Subcutaneous adipose tissue (tissue), 4 donors: ENCODE results near the gene ZNF182. TPM values are rescaled to one million over a fixed set of nuclear protein-coding genes. Genes with fewer than 3 reads are reported as not detected.
"Not testable (repeated sequence)": the region's sequence is repeated elsewhere in the genome, so short reads cannot be mapped to it uniquely, and the experiment has no call there.

Source experiments
- total RNA-seq, 4 donors: library from RNA; depleted of rRNA; stranded (reverse); fragments of >200 nt; gene quantifications; one replicate each; pipeline ENCODE4 v1.1.0, GENCODE V29; 2016
- TF ChIP-seq, protein P1 (sequence below): fragments of 450-650 bp; IDR thresholded peaks from one replicate; pipeline ENCODE4 v1.5.1; 2016; ENCODE audit warnings: low read depth, mild to moderate bottlenecking, control low read depth, antibody characterized with exemption, moderate library complexity

The ZNF182 gene
- total RNA-seq, 4 donors from 2014 or later, result 3.4 to 7.9 (median 6.8) TPM

DNA sequence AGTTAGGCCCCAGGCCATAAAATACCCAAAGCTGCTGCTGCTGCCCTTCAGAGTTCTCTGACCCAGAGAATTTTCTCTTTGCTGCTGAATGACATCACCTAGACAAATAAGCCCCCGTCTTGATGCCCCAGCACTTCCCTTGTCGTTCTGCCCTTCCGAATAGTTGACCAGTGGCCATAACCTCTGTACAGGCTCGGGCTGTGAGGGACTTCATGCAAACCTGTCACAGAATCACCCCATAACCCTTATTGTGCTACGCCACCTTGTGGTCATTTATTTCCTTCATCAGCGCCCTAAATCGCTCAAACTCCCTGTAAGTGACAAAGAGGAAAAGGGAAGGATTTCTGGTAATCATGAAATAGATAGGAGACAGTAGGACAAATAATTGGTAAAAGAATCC lies 21.8 kb upstream of the ZNF182 start:
- TF ChIP-seq, protein P1, sequence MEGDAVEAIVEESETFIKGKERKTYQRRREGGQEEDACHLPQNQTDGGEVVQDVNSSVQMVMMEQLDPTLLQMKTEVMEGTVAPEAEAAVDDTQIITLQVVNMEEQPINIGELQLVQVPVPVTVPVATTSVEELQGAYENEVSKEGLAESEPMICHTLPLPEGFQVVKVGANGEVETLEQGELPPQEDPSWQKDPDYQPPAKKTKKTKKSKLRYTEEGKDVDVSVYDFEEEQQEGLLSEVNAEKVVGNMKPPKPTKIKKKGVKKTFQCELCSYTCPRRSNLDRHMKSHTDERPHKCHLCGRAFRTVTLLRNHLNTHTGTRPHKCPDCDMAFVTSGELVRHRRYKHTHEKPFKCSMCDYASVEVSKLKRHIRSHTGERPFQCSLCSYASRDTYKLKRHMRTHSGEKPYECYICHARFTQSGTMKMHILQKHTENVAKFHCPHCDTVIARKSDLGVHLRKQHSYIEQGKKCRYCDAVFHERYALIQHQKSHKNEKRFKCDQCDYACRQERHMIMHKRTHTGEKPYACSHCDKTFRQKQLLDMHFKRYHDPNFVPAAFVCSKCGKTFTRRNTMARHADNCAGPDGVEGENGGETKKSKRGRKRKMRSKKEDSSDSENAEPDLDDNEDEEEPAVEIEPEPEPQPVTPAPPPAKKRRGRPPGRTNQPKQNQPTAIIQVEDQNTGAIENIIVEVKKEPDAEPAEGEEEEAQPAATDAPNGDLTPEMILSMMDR, result no peak

DNA sequence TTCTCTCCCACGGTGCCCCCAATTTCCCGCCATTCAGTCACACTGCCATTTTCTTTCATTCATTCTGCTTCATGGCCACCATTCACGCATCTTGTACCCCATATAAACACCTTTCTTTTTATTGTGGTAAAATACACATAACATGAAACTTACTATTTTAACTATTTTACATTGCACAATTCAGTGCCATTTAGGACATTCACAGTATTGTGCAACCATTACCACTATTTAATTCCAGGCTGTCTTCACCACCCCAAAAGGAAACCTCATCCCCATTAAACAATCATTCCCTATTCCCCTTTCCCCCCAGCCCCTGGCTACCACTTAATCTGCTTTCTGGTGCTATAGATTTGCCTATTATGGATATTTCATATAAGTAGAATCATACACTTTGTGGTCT lies 18.9 kb upstream of the ZNF182 start:
- TF ChIP-seq, protein P1, result no peak

DNA sequence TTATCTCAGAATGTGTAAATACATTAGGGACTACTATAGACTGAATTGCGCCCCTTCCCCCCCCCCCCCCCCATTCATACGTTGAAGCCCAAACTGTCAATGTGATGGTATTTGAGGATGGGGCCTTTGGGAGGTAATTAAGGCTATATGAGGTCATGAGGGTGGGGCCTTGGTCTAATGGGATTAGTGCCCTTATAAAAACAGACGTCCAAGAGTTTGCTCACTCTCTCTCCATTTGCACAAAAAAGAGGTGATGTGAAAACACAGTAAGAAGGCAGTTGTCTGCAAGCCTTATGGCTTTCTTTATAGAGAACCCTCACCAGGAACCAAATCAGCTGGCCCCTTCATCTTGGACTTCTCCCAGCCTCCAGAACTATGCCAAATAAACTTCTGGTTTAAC lies 18.3 kb upstream of the ZNF182 start:
- TF ChIP-seq, protein P1, result no peak

DNA sequence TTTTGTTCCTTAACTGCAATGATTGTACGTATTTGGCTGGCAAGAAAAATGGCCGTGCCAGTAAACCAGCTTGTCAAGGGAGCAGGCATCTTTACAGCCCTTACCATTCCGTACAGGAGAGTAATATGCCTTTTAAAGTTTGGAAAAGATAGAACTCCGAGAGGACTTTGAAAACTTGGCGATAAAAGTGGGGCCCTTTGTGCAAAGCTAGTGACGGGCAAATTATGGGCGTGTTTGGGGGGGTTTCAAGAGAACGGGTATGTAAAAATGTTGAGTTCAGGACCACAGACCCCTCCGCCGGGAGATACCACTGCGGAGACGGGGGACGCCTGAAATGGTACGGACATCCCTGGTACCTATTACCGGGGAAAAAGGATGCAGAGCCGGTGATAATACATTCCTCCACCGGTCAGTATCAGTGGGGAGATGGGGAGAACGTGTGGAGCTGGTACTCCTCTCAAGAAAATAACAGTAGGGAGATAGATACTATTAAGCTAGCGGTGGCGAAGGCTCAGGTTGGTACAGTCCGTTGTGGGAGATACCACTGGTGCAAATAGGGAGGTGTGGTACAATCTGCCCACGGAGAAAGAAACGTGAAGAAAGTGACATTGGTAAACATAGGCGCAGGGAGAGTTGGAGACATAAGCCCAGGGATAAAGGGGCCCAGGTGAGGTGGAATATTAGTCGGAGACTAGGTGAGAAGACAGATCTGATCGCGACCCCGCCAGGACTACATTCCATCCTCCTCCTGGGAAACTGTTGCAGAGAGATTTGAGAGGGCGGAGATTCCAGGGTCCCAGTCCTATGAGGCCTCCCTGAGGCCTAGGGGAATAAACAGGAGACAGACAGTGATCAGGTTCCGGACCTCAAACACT lies 17.5 kb upstream of the ZNF182 start:
- TF ChIP-seq, protein P1, result no peak

DNA sequence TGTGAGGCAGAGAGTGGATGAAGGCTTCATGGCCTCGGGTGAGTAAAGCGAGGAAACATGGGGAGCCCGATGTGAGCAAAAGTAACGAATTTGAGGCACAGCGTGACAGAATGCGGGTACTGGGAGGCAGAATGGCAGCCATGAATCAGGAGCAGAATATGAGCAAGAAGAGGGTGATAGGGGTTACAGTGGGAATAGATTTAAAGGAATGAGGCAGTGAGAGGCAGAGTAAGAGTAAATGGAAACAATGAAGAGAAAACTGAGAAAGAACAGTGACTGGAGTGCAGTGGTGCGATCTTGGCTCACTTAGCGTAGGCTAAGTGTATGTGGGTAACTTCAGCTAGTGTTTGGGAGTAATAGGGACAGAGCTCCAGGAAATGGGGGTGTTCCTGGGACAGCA lies 2.9 kb upstream of the ZNF182 start, which contains the start of gene SPACA5:
Gene SPACA5, plus strand, starts transcription at position 301 of the 400 bp plus-strand sequence. CDS start 815 bp downstream, outside the sequence.
- TF ChIP-seq, protein P1, result not testable (repeated sequence)

DNA sequence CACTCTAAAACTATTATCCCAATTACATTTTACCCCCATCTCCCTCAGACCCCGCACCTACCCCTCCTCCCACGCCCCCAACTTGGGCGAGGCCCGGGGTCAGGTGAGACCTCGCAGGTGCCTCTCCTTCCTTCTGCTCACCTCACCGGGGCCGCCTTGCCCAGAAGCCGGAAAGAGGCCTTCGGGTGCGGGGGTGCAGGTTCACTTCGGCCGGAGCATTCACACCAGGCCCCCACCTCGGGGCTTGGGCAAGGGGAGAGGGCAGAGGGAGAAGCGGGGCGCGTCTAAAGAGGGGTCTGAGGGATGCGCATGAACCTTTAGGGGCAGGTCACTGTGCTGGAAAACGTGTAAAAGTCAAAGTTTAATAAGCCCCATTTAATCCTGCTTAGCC lies 427 bp downstream of the ZNF182 start:
- TF ChIP-seq, protein P1, result no peak

DNA sequence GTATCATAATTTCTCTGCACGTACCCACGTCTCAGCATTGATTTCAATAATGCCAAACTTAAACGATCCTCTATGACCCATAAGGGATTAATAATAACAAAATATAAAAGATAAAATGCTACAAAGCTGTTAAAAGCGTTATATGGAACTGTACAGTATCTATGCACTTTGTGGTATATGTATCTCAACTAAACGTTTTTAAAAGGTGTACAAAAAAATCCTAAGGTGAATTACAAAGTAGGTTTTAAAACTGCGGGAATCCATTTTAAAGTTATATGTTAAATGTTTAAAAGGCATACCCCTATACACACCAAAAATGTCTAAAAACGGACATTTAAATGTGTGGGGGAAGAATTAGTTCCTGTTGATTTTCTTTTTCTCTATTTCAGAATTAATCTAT lies 860 bp downstream of the ZNF182 start:
- TF ChIP-seq, protein P1, result no peak
